HFF-Myc (cell line): ENCODE measurements around the gene BCL2L14.
"Not testable (repeated sequence)": the region's sequence is repeated elsewhere in the genome, so short reads cannot be mapped to it uniquely, and the experiment has no call there.

Source experiments
- DNase-seq: peaks from one replicate; pipeline ENCODE4 v3.0.0-alpha.2; 2011; ENCODE audit warnings: low read depth; ENCODE audit errors: extremely low read depth
- H3K4me3 ChIP-seq: replicated peaks from 2 replicates; pipeline ENCODE4 v1.5.1; 2011; ENCODE audit warnings: low read depth, mild to moderate bottlenecking, control low read depth, low read length
- TF ChIP-seq, protein P1 (sequence below): IDR thresholded peaks from 2 replicates; pipeline ENCODE4 v1.5.1; 2012; ENCODE audit warnings: mild to moderate bottlenecking, low read depth, low read length, control low read depth; ENCODE audit errors: missing control alignments

The BCL2L14 gene

DNA sequence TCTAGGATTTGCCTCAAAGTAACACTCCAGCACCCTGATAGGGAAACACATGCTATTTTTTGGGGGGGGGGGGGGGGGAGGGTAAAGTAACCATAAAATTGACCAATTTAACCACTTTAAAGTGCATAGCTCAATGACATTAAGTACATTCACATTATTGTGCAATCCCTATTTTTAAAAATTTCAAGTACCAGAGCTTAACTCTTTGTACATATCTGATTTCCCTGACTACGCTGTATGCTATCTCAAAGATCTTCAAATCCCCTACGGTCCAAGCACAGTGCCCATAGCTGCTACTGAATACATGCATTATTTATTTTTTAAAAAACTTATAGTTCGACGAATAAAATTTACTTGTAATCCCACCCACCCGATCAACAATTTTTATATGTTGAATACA, 63.0 kb downstream of the BCL2L14 start:
- DNase-seq: no peak
- no peak overlapping the region for H3K4me3 ChIP-seq
- TF ChIP-seq, protein P1, sequence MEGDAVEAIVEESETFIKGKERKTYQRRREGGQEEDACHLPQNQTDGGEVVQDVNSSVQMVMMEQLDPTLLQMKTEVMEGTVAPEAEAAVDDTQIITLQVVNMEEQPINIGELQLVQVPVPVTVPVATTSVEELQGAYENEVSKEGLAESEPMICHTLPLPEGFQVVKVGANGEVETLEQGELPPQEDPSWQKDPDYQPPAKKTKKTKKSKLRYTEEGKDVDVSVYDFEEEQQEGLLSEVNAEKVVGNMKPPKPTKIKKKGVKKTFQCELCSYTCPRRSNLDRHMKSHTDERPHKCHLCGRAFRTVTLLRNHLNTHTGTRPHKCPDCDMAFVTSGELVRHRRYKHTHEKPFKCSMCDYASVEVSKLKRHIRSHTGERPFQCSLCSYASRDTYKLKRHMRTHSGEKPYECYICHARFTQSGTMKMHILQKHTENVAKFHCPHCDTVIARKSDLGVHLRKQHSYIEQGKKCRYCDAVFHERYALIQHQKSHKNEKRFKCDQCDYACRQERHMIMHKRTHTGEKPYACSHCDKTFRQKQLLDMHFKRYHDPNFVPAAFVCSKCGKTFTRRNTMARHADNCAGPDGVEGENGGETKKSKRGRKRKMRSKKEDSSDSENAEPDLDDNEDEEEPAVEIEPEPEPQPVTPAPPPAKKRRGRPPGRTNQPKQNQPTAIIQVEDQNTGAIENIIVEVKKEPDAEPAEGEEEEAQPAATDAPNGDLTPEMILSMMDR: no peak

DNA sequence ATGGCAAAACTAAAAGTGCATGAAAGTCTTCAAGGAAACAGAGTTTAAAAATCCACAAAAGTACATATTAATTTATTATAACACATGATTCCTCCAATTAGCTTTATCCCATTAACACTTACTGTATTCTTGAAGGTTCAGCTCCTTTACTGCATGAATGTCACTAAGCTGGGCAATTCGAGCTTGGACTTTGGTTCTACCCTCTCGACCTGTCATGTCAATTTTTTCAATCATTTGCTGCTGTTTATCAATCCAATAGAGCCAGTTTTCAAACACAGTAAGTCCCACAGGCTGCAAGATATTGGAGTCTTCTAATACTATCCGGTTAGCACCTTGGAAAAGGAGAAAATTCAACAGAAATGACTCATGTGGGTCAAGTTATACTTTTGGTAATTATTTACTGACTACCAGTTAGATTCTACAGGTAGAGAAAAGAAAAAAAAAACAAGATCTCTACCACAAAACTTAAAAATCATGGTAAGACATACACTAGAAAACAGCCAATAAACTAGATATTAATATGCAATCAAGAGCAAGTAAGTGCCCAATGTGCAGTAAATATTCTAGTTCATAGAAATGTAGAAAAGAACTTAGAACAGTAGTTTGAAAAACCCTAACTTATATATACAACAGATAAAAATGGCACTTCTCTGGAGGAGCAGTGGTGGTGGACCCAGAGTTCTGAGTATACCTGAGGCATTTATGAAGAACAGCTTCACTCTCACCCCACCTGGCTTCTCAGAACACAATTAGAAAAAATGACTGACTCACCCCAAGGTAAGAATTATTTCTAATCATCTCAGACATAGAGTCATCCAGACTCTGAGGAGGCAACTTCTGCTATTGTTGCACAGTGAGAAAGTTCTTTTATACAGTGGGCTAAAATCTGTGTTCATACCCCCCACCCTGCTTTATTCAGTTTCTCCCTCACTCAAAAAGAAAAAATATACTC, 67.7 kb downstream of the BCL2L14 start:
- TF ChIP-seq, protein P1: no peak
- no peak overlapping the region for H3K4me3 ChIP-seq
- no peak for DNase-seq

DNA sequence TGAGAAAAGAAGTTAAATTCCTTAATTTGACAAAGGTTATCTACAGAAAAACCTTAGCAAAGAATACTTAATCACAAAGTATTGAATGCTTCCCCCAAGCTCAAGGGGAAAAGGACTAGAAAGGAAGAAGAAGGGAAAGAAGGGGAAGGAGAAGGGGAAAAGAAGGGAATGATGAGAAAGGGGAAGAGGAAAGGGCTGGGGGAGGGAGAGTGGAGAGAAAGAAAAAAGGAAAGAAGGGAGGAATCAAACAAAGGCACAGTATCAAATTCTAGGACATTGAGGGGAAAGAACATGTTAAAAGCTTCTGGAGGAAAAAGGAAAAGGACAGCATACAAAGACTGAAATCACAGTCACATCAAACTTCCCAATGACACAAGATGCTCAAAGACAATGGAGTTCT, 70.3 kb downstream of the BCL2L14 start:
- DNase-seq: no peak
- H3K4me3 ChIP-seq: no peak overlapping the region
- TF ChIP-seq, protein P1: no peak

DNA sequence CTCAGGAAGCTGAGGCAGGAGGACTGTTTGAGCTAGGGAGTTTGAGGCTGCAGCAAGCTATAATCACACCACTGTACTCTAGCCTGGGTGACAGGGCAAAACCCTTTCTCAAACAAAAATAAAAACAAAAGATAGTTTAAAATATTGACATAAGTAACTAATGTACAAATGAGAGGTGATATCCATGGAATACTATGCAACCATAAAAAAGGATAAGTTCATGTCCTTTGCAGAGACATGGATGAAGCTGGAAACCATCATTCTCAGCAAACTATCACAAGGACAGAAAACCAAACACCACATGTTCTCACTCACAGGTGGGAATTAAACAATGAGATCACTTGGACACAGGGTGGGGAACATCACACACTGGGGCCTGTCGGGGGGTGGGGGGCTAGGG, 73.8 kb downstream of the BCL2L14 start:
- not testable (repeated sequence) for DNase-seq, H3K4me3 ChIP-seq

DNA sequence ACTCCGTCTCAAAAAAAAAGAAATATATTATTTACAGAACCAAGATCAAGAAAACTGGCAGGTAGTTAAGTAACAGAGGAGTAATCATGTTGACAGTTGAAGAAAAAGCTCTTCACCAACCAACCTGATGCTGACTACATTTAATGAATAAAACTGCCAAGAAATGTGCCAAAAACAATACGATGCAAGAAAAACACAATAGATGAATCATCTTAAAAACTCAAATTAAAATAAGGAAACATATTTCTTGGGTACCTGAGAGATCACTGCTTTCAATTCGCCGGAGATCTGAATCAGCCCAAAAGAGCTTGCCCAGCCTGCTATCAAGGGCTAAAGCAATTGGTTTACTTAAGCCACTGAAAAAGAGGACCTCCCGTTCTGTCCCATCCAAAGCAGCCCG, 76.4 kb downstream of the BCL2L14 start:
- H3K4me3 ChIP-seq: no peak overlapping the region
- no peak for DNase-seq
- TF ChIP-seq, protein P1: no peak
